Peyer's patch (tissue), 4 donors: ENCODE data around the gene PHLDB1. TPM values are rescaled to one million over a fixed set of nuclear protein-coding genes. Genes with fewer than 3 reads are reported as not detected.

Experiments used
- DNase-seq, 3 donors: peaks; one replicate each; pipeline ENCODE4 v3.0.0-alpha.2; 2017 to 2019
- H3K27ac ChIP-seq, 4 donors: fragments of 200-600 bp; sonication (generic); one replicate each; pipeline ENCODE4 v1.5.1; 2016 to 2019
- H3K27me3 ChIP-seq, 2 donors: fragments of 200-600 bp; sonication (generic); one replicate each; pipeline ENCODE4 v1.5.1; 2019
- H3K36me3 ChIP-seq, 3 donors: fragments of 200-600 bp; sonication (generic); one replicate each; pipeline ENCODE4 v1.5.1; 2016 to 2019
- H3K4me1 ChIP-seq, 4 donors: fragments of 200-600 bp; sonication (generic); one replicate each; pipeline ENCODE4 v1.5.1; 2016 to 2019
- H3K4me3 ChIP-seq, 4 donors: fragments of 200-600 bp; sonication (generic); 1 replicate in 3 of 4; 2 replicates in 1 of 4; pipeline ENCODE4 v1.5.1; 2016 to 2019; ENCODE audit warnings: mild to moderate bottlenecking in 1 of 4
- H3K9me3 ChIP-seq, 4 donors: fragments of 200-600 bp; sonication (generic); one replicate each; pipeline ENCODE4 v1.5.1; 2016 to 2019; ENCODE audit warnings: mild to moderate bottlenecking in 1 of 4
- POLR2A ChIP-seq, 2 donors: fragments of 450-650 bp; IDR thresholded peaks; one replicate each; pipeline ENCODE4 v1.5.1; 2017; ENCODE audit warnings: antibody characterized with exemption in 2 of 2, mild to moderate bottlenecking in 2 of 2, moderate library complexity in 2 of 2
- total RNA-seq, 4 donors: library from RNA; depleted of rRNA; stranded (reverse); fragments of >200 nt; gene quantifications; one replicate each; pipeline ENCODE4 v1.1.0, GENCODE V29; 2016
- TF ChIP-seq, protein P1 (sequence below), 6 experiments: fragments of 450-650 bp in 4 of 6; fragments of 200-600 bp in 2 of 6; sonication (generic) in 1 of 6; IDR thresholded peaks; one replicate each; pipeline ENCODE4 v1.5.1; 2017 to 2019; ENCODE audit warnings: antibody characterized with exemption in 6 of 6, mild to moderate bottlenecking in 3 of 6, moderate library complexity in 1 of 6

PHLDB1 gene
- total RNA-seq, 4 donors from 2014 or later = 32.4 to 380 (median 93.8) TPM

DNA sequence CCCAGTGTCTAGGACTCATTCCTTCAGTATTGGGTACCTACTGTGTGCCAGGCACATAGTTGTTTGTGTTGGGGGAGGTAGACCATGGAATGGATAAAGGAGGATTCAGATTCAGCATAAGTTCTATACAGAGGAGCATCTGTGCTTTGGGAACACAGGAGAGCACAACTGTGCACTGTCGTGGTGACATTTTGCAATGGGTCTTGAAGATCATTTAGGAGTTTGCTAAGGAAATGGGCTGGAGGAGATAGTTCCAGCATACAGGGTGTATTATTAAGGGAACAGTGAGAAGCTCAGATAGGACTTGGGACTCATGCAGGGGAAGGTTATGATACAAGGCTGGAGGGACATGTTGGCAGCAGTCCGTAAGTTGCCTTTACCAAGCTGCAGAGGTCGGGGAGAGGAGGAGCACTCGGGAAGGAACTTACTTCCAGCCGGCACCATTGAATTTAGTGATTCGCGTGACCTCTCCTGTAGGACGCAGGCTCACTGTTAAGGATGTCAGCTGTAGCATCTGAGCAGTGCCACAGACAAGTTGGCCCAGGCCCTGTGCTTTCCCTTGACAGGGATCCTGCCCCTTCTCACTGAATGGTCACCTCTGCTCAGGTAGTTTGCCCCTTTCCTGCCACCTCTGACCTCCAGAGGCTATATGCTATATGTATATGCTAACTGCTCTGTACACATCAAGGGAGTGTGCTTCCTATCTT lies 46.4 kb downstream of the PHLDB1 start:
- no peak overlapping the region for H3K4me3 ChIP-seq
- H3K4me1 ChIP-seq = peaks cover 0 to 9% (median 0%) of the 10 kb centered on the region in 4 donors
- no peak for DNase-seq
- peaks cover 0 to 65% (median 0%) of the 10 kb centered on the region in 3 donors for H3K36me3 ChIP-seq
- TF ChIP-seq, protein P1, sequence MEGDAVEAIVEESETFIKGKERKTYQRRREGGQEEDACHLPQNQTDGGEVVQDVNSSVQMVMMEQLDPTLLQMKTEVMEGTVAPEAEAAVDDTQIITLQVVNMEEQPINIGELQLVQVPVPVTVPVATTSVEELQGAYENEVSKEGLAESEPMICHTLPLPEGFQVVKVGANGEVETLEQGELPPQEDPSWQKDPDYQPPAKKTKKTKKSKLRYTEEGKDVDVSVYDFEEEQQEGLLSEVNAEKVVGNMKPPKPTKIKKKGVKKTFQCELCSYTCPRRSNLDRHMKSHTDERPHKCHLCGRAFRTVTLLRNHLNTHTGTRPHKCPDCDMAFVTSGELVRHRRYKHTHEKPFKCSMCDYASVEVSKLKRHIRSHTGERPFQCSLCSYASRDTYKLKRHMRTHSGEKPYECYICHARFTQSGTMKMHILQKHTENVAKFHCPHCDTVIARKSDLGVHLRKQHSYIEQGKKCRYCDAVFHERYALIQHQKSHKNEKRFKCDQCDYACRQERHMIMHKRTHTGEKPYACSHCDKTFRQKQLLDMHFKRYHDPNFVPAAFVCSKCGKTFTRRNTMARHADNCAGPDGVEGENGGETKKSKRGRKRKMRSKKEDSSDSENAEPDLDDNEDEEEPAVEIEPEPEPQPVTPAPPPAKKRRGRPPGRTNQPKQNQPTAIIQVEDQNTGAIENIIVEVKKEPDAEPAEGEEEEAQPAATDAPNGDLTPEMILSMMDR (IDR thresholded peaks at IDR 0.05) = no peak
- no peak for TF ChIP-seq POLR2A (IDR thresholded peaks at IDR 0.05)
- no peaks in the 10 kb centered on the region for H3K27me3 ChIP-seq
- no peak overlapping the region for H3K27ac ChIP-seq
- H3K9me3 ChIP-seq = no peaks in the 10 kb centered on the region

DNA sequence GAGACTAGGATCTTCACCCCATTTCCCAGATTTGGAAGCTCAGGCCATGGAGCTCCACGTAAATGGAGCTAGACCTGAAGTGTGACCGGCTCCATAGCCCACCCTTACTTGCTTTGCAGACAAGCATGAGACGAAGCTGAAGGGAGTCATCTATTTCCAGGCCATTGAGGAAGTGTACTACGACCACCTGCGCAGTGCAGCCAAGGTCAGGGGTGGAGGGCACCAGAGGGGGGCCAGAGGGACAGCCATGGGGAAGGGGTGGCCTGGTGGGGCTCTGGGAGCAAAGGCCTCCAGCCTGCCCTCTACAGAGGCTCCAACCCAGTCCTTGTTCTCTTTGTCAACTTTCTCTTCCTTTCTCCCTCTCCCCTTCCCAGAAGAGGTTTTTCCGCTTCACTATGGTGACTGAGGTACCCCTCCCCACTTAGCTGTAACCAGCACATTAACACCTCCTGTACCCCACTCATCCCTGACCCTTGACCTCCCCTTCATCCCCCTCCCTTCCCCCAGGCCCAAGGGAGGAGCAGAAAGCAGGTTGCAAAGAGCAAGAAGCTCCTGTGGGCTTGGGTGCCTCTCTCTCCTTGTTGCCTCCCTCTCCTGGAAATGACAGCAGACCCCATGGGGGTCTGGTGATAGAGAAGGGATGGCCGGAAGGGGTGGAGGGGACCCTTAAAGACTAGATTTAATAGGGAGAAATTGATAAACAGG lies 48.2 kb downstream of the PHLDB1 start:
- H3K4me1 ChIP-seq = peaks cover 0 to 4% (median 1%) of the 10 kb centered on the region in 4 donors
- no peak overlapping the region for H3K4me3 ChIP-seq
- no peak for DNase-seq
- no peak overlapping the region for H3K27ac ChIP-seq
- H3K36me3 ChIP-seq = peaks cover 0 to 52% (median 0%) of the 10 kb centered on the region in 3 donors
- TF ChIP-seq, protein P1 (IDR thresholded peaks at IDR 0.05) = no peak
- no peak for TF ChIP-seq POLR2A (IDR thresholded peaks at IDR 0.05)
- H3K9me3 ChIP-seq = no peaks in the 10 kb centered on the region
- H3K27me3 ChIP-seq = no peaks in the 10 kb centered on the region

DNA sequence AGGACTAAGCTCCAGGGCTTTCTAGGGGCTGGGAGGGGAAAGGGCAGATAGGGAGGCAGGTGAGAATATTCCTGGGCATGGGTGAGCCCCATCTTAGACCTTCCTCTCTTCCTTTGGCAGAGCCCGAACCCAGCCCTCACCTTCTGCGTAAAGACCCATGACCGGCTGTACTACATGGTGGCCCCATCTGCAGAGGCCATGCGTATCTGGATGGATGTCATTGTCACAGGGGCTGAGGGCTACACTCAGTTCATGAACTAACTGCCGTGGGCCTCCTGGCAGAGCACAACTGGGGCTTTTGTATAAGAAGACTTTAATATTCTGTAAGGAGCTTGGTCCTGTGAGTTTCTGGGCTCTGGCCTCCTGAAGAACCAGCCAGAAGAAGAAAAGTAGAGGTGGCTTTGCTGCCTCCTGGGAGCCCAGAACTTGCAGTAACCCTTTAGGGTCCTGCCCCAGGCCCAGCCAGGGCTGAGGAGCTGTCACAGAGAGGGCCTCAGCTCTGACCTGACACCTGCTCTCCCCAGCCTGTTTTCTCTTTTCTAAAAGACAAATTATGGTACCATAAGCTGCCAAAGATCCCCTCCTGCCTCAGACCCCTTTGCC lies 49.2 kb downstream of the PHLDB1 start:
- Histone ChIP-seq H3K4me1 (peaks cover 0 to 4% (median 1%) of the 10 kb centered on the region in 4 donors), H3K4me3 (no peak overlapping the region), H3K27ac (no peak overlapping the region), H3K27me3 (no peaks in the 10 kb centered on the region), H3K9me3 (no peaks in the 10 kb centered on the region), H3K36me3 (peaks cover 0 to 44% (median 0%) of the 10 kb centered on the region in 3 donors)
- TF ChIP-seq, protein P1 (IDR thresholded peaks at IDR 0.05) = no peak
- no peak for TF ChIP-seq POLR2A (IDR thresholded peaks at IDR 0.05)
- no peak for DNase-seq

DNA sequence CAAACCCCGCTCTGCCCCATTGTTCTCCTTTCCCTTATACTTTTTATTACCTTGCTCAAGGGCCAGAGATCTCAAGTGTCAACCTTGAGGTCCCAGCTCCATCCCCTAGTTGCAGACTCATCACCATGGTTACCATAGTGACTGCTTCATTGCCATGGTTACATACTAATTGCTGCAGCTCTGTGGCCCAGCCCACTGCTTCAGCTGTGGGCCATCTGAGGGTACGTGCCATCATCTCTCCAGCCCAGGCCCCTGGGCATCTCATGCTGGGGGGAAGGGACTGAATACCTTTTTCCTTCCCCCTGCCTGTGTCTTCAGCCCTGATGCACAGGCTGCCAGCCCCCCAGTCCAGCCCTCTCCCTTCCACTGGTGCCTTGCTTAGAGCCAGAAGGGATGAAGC lies 49.8 kb downstream of the PHLDB1 start:
- Histone ChIP-seq H3K4me3 (no peak overlapping the region), H3K27me3 (no peaks in the 10 kb centered on the region), H3K36me3 (peaks cover 0 to 38% (median 0%) of the 10 kb centered on the region in 3 donors), H3K4me1 (peaks cover 0 to 4% (median 1%) of the 10 kb centered on the region in 4 donors), H3K27ac (no peak overlapping the region), H3K9me3 (no peaks in the 10 kb centered on the region)
- DNase-seq = no peak
- TF ChIP-seq, protein P1 (IDR thresholded peaks at IDR 0.05) = no peak
- no peak for TF ChIP-seq POLR2A (IDR thresholded peaks at IDR 0.05)

DNA sequence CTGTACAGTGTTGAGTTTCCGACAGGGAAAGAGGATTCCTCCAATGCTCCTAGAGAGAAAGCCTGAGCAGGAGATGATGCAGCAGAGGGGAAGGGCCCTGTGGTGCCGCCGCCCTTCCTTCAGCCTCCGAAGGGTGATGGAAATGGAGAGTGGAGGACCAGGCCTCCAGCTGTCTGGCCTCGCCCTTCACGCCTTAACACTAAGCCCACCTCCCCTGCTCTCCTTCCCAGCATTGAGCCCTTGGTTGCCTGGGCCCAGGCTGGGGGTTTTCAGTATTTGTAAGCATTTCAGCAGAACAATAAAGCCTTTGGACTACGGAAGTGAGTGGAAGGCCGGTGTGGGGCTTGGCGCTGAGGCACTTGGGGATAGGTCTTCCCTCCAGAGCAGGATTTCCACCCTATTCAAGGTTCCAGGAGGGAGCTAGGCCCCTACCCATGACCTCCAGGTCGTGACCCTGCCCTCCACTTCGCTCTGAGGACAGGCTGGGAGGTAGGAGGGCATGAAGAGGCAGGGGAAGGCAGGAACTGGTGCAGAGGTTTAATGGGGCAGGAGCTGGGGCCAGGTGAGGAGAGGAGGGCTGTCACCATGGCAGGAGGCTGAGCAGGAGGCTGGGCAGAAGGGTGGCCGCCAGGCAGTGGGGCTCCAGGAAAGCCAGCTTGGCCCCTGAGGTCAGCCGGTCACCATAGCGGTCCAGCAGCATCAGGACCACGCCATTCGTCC lies 50.5 kb downstream of the PHLDB1 start:
- H3K27ac ChIP-seq = no peak overlapping the region
- no peaks in the 10 kb centered on the region for H3K9me3 ChIP-seq
- no peaks in the 10 kb centered on the region for H3K27me3 ChIP-seq
- H3K4me3 ChIP-seq = no peak overlapping the region
- peaks cover 0 to 4% (median 1%) of the 10 kb centered on the region in 4 donors for H3K4me1 ChIP-seq
- TF ChIP-seq, protein P1 (IDR thresholded peaks at IDR 0.05) = no peak
- no peak for TF ChIP-seq POLR2A (IDR thresholded peaks at IDR 0.05)
- no peak for DNase-seq
- peaks cover 0 to 32% (median 0%) of the 10 kb centered on the region in 3 donors for H3K36me3 ChIP-seq
